Adipose tissue (tissue), 3 donors: ENCODE data around the gene TMBIM1. TPM values are rescaled to one million over a fixed set of nuclear protein-coding genes. Genes with fewer than 3 reads are reported as not detected.
A peak's percentile ranks its signal among the peaks of the same experiment; 100 is the strongest.

Experiments
- H3K27ac ChIP-seq: one replicate; pipeline ENCODE4 v1.5.1; 2013; ENCODE audit warnings: low read depth, low read length
- WGBS, 3 donors: extraction: QIAGEN DNeasy Blood & Tissue Kit; methylation state at CpG; one replicate each; pipeline ENCODE4 v1.1.7; 2013; 5-methylcytosine and 5-hydroxymethylcytosine counted together
- polyA plus RNA-seq, 3 donors: library from polyadenylated mRNA; stranded (reverse); fragments of 200-250 nt; gene quantifications; one replicate each; pipeline ENCODE4 v1.2.3, GENCODE V29; 2013
- donor health status: healthy with polysubstance abuse.
- donor health status: Bipolar disorder and iron deficiency.
- donor health status: healthy.

TMBIM1 gene
- polyA plus RNA-seq, 3 donors: 127 to 507 (median 227) TPM

DNA sequence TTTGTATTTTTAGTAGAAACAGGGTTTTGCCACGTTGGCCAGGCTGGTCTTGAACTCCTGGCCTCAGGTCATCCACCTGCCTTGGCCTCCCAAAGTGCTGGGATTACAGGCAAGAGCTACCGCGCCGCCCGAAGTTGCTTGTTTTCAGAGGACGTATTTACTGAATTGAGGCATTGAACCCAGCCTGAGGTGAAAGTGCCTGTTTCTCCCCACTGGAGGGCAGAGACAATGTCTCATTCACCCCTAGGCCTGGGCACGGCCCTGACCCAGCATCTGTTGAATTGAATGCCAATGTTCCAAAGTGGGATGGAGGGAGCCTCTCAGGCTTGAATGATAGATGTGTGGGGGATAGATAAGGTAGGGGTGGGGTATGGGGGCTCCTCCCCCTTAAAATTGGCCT, 4.5 kb upstream of the TMBIM1 start:
- H3K27ac ChIP-seq: no peak overlapping the region
- WGBS, 3 donors: 77 to 93% (median 90%) methylated on average over 7 of the region's 7 CpGs

DNA sequence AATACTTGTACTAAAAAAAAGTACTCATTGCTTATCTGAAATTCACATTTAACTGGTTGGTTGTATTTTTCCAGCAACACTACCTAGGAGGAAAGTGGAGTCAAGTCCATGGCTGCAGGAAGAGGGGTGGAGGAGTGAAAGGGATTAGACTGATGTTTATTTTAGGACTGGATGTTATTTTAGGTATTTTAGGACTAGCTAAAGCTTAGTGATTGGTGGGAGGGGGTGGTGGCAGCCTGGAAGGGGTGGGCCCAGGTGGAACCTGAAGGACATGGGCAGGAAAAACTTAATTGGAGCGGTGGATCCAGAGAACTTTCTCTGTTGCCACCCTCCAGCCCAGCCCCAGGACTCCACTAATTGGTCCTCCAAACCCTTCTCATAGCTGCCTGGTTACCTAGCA, 3.9 kb upstream of the TMBIM1 start:
- 88 to 100% (median 93%) methylated on average over 1 of the region's 1 CpG for WGBS, 3 donors

DNA sequence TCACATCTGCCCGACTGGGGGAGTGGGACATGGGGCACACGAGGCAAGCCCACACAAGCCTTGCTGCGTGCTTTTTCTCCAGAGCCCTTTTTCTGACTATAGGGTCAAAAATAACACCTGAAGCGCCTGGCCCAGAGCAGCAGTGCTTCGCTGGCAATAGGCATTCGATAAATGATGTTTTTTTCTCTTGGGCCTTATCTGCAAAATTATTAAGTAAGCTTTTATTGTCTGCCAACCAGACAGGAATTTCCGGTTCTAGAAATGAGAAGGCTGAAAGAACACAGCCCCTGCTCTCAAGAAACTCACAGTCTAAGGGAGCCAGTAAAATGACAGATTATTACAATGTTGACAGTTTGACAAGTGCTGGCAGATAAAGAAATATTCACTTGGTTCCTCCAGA, 2.7 kb upstream of the TMBIM1 start:
- H3K27ac ChIP-seq: no peak overlapping the region
- WGBS, 3 donors: 31 to 68% (median 64%) methylated on average over 7 of the region's 7 CpGs

More for the DNA sequence above, 3.9 kb upstream of the TMBIM1 start:
- no peak overlapping the region for H3K27ac ChIP-seq

DNA sequence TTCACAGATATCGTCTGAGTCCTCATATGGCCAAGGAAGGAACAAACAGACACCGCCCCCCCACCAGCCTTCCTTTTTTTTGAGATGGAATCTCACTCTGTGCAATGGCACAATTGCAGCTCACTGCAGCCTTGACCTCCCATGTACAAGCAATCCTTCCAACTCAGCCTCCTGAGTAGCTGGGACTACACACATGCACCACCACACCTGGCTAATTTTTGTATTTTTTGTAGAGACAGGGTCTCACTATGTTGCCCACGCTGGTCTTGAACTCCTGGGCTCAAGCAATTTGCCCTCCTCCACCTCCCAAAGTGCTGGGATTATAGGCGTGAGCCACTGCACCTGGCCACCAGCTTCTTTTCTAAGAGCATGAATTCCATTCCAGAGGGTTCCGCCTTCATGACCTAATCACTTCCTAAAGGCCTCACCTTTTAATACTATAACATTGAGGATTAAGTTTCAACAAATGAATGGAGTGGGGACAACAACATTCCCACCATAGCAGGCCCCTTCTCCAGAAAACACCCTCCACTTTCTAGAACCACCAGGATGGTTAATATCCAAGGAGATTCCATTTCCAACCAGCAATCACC, 2.2 kb upstream of the TMBIM1 start:
- WGBS, 3 donors: 44 to 81% (median 79%) methylated on average over 5 of the region's 5 CpGs

DNA sequence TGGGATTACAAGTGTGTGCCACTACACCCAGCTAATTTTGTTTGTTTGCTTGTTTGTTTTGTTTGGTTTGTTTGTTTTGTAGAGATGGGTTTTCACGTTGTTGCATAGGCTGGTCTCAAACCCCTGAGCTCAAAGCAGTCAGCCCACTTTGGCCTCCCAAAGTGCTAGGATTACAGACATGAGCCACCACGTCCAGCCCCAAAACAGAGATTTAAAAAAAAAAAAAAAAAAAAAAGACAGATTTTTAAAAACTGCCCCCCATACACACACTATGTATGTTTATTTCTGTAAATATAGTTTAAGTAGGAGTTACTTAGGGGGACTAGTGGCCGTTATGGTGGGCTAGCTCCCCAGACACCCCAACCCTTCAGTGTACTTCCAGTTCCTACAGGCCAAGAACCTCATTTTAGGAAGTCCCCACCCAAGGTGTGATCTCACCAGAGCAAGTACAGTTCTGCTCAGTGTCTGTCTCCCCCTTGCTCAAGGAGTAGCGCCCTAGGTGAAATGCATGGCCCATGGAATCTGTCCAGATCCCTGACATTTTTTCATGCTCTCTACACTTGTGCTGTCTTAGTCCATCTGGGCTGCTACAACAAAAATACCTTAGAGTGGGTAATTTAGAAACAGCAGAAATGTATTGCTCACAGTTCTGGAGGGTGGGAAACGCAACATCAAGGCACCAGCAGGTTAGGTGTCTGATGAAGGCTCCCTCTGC, 1.6 kb upstream of the TMBIM1 start:
- WGBS, 3 donors: 42 to 69% (median 63%) methylated on average over 5 of the region's 5 CpGs
- H3K27ac ChIP-seq: no peak overlapping the region

More for the DNA sequence above, 2.2 kb upstream of the TMBIM1 start:
- no peak overlapping the region for H3K27ac ChIP-seq

DNA sequence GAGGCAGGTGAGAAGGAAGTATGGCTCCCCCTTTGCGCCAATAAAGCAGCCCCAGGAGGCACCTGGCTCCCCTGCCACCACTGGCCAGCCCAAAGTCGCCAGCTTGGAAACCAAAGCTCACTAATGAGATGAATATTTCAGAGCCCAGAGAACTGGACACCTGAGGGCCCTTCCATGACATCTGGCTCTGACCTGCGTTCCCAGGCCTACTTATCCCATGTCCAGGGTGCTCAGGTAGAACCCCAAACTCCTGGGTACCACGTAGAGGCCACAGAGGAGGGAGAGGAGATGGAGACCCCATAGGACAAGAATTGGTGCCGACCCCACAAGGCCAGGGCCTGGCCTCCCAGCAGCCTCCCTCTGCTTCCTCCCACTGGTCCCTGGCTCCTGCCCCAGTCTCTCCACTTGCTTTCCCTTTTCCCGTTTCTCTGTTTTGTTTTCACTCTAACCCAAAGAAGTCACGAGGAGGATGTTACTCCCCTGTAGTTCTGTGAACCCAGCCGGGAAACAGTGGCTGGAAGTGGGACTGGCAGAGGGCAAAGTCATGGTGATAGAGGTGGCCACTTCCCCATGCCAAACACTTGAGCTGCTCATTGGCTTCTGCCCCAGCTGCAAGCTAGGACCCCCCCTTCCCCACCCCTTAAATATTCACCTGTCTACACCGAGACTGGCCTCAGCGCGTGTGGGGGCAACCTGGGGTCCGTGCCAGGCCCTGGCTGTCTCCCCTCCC, 820 bp downstream of the TMBIM1 start:
- WGBS, 3 donors: 9 to 28% (median 18%) methylated on average over 11 to 12 of the region's 12 CpGs
- peak overlapping the region; percentile 92 for H3K27ac ChIP-seq

DNA sequence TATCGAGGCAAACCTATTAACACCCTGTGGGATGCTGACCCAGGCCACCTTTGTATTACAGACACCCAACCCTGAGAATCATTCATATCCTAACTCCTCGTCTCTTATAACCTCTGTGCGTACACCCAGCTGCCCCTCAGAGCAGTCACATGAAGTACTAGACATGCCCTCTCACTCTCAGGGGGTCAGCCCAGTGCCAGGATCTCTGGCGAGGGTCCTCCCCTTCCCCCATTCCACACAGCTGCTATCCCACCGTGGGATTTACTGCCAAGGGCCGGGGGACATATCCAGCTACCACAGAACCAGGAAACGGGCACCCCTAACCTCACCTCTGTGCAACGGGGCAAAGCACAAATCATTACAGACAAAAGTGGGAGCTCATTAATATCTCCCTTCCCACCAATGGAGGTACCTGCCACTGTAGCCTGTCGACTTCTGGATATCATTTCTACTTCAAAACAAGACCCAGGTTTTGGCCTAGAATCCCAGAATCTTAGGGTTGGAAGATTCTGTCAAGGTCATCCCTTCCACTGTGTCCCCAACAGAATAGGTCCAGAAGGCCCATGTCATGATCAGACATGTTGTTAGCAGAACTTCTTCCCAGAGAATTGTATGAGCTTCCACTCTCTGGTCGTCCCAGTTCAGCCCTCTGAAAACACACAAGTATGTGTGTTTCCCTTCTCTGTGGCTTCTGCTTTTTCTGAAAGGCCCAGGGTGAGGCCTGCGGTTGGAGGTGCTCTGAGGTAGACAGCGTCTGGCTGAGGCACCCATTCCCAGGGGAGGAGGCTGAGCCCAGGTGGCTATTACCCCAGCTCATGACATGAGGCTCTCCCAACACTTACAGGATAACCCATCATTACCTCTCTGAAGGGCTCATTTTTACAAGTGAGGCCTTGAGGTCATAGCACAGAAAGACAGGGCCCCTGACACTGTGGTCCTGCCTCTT, 1.7 kb downstream of the TMBIM1 start:
- 13 to 40% (median 35%) methylated on average over 12 of the region's 12 CpGs for WGBS, 3 donors
- H3K27ac ChIP-seq: peak overlapping the region; percentile 92

DNA sequence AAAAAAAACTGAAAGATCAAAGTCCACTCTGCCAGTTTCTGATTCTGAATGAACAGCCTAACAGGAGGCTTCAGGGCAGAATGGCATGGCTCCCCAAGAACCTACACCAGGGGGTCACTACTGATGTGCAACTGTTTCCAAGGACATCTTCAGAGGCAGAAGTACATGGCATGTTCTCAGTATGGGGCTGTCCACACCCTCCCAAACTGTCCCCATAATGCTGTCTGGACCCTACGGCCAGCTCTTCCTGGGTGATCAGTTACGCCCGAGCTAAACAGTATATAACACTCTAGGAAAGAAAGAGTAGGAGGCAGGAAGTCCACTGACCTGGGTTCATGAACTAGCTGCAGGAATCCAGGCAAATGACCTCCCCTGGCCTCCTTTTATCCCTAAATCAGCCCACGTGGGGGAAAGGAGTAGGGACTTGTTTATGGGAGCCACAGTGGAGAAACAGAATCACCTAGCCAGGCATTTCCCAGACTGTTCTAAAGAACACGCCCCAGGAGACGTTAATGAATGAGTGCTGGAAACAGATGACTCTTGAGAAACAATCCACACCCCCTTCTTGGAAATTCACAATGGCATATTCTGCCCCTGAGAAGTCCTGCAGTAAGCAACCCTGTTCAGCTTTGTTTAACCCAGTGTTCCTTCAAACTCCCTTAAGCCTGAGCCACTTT, 2.5 kb downstream of the TMBIM1 start:
- 6 to 33% (median 19%) methylated on average over 6 of the region's 6 CpGs for WGBS, 3 donors
- peak overlapping the region; percentile 92 for H3K27ac ChIP-seq

DNA sequence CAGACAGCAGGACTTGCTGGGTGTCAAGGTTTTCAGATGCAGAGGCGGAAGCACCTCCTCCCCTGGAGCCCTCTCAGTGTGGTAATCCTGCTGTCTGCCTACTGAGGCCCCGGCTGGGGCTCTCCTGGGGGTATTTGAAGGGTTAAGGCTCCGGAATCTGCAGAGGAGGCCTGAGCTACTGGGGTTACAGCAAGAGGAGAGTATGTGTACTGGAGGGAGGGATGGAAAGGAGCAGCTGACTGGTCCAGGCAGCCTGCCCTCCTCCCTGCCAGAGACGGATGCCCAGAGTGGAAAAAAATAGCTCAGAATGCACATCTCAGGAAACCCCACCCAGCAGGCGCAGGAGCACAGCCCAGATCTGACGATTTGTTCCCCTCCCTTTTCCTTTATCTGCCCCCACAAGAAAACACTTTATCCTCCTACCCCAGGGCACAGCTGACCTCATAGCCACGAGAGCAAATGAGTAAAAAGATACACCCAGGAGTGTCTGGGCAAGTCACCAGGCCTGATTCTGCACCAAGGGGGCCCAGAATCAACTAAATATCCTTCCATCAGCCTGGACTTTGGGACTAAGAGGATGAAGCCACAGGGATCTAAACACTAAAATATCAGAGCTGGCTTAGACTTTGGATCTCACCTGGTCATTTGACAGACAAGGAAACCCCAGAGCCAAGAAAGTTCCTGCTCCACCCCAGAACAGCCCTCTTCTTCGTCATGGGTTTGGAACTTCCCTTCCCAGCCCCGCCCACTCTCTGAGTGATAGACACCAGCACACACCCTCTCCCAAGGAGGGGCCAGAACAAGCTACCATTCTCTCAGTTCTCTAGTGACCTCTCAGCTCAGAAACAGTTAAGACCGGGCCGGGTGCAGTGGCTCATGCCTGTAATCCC, 5.5 kb downstream of the TMBIM1 start:
- H3K27ac ChIP-seq: peak overlapping the region; percentile 75
- 3 to 6% (median 3%) methylated on average over 10 to 11 of the region's 11 CpGs for WGBS, 3 donors

DNA sequence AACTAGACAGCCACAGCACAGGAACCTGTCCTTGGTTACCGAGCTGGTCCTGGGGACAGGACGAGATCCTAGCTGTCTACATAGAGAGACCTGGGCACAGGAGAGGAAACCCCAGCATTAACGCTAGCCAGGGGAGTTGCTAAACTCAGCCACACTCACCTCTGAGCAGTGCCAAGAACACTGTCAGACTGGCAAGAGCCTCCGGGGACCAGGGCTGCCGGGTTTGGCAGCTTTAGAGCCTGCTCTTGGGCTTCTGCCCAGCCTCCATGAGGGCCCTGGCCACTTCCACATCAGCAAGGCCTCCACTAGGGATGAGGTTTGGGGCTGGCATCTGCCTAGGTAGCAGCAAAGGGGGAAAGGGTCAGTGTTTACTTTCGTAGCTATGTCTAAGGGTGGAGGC, 6.7 kb downstream of the TMBIM1 start:
- WGBS, 3 donors: 16 to 38% (median 28%) methylated on average over 6 of the region's 6 CpGs

DNA sequence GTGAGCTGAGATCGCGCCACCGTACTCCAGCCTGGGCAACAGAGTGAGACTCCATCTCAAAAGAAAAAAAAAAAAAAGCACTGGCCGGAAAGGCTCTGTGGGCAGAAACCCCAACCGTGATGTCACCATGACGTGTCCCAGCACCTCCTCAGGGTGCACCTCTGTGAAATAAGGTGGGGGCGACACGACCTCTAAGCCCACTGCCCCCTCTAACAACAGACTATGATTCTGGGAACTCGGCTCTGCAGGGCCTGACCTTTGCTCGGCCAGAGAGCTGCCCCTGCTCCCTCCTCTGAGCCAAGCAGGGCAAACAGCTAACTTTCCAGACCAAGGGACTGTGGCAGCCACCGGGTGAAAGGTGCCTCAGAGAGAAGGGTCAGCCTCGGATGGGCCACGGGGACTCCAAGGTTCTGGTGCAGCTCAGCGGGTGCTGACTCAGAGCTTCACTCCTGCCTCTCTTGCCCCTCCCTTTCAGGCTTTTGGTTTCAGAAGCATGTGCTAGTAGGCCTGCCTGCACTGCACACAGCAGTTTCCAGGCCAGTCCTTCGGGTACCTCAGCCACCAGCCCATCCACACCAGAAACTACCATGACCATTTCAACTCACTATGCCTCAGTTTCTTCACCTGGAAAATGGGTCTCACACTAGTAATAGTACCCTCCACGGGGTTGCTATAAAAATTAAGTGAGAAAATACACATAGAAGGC, 8.0 kb downstream of the TMBIM1 start:
- WGBS, 3 donors: 37 to 59% (median 53%) methylated on average over 16 of the region's 16 CpGs

More for the DNA sequence above, 6.7 kb downstream of the TMBIM1 start:
- peak overlapping the region; percentile 32 for H3K27ac ChIP-seq

DNA sequence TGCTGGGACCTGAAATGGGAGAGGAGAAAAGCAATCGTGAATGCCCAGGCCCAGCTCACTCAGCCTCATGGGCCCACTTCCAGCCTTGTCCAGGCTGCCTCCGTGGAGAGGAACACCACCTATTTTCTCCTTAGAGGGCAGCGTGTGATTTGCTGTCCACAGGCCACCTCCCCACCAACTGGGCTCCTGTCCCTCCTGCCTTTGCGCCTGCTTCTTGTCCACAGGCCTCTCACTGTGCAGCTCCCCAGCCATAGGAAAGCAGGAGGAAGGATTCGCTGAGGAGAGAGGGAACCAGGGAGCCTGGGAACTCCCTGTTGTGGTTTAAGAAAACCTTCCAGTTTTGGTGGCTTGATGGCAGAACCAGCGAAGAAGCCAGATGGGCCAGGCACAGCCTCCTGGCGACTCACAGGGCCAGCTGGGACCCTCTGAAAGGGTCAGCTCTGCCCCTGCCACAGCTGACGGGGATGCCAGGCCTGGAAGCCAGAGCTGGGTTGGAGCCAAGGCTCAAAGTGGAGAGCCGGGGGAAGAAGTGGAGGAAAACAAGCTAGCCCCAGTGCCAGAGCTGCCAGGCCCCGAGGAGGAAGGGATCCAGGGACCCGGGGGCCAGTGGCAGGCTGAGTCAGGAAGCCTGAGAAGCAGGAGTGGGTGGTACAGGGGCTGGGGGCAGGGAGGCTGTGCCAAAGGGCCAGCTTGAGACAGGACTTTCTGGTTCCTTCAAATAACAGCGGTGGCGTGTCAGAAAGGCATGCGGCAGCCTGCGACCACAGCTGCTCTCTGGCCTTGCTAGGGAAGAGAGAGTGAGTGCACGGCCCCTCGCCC, 9.9 kb downstream of the TMBIM1 start:
- peak overlapping the region; percentile 24 for H3K27ac ChIP-seq
- 36 to 69% (median 69%) methylated on average over 17 of the region's 17 CpGs for WGBS, 3 donors

More for the DNA sequence above, 8.0 kb downstream of the TMBIM1 start:
- H3K27ac ChIP-seq: no peak overlapping the region

DNA sequence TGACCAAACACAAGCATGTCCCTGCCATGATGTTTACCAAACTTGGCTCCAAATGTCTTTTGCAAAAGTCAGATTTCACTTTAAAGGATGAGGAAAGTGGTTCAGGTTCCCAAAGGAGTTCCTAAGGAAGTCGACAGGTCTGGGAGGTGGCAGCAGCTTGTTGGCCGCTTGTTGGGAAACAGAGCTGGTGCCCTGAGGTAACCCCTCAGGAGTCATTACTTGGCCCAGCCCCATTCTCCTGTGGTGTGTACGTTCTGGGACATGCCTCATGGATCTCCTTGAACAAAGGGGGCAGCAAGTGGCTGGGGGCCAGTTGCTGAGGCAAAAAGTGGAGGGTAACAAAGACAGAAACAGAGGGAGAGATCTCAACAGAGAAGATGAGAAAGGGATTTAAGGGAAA, 10.9 kb downstream of the TMBIM1 start:
- H3K27ac ChIP-seq: no peak overlapping the region
- WGBS, 3 donors: 18 to 60% (median 49%) methylated on average over 3 of the region's 3 CpGs

DNA sequence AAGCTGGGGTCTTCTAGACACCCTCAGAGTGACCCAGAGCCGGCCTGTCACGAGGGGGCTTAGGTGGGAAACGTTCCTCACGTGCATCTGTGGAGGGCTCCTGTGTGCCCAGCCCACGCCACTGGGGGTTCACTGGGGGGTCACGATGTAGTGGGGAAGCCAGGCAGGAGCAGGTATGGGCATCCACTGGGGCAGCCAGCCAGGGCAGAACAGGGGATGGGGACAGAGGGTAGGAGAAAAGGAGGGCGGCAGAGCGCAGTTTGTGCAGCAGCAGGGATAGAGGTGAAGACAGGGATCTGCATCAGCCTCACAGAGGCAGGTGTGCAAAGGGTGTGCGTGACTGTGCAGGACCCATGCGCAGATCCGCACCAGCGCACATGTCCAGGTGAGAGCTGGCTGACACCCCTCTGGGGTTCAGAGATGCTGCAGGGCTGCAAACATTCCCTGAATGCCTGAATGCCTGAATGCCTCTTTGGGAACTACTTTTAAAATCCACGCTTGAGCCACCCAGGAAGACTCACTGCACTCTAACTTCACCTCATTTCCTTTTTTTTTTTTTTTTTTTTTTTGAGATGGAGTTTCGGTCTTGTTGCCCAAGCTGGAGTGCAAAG, 11.9 kb downstream of the TMBIM1 start:
- no peak overlapping the region for H3K27ac ChIP-seq
- WGBS, 3 donors: 91 to 92% (median 92%) methylated on average over 14 of the region's 14 CpGs
